IMR-90 (cell line): ENCODE measurements around the gene OPCML. TPM values are rescaled to one million over a fixed set of nuclear protein-coding genes. Genes with fewer than 3 reads are reported as not detected.

Source experiments
- ATAC-seq: fragments of 200-7000 bp; cut with Tn5 transposase; 2 replicates; pipeline ENCODE4 v1.9.1; 2020; ENCODE audit warnings: low read depth, mild to moderate bottlenecking, moderate library complexity
- BruUV-seq: library from RNA; stranded (reverse); fragments of 400-500 nt; replicated peaks from 2 replicates; lab custom pipeline; 2021; lab: Mats Ljungman, UMichigan
- CTCF ChIA-PET: fragments of 300-600 bp; formaldehyde crosslinking; extraction: SDS; loops from one replicate; lab custom pipeline; 2021; ENCODE audit warnings: antibody characterized with exemption; lab: Yijun Ruan, JAX
- POLR2A ChIA-PET: fragments of 300-600 bp; sonication (Branson Sonifier 250); formaldehyde crosslinking; loops from one replicate; lab custom pipeline; 2022; ENCODE audit warnings: antibody characterized with exemption; ENCODE audit not compliant: unreplicated experiment; lab: Charles Lee
- DNase-seq: peaks from one replicate; pipeline ENCODE4 v3.0.0; 2013
- H2AFZ ChIP-seq: replicated peaks from 2 replicates; pipeline ENCODE3; 2013; ENCODE audit warnings: low read length, mild to moderate bottlenecking; ENCODE audit not compliant: poor library complexity
- H2AK5ac ChIP-seq: 2 replicates; pipeline ENCODE4 v1.6.1; 2013; ENCODE audit warnings: low read depth, low read length, inconsistent platforms
- H2AK9ac ChIP-seq: replicated peaks from 2 replicates; pipeline ENCODE3; 2013; ENCODE audit warnings: mild to moderate bottlenecking, low read depth, low read length, moderate library complexity; ENCODE audit not compliant: poor library complexity
- H2BK120ac ChIP-seq: 2 replicates; pipeline ENCODE4 v1.6.1; 2013; ENCODE audit warnings: low read depth, low read length, inconsistent platforms
- H2BK15ac ChIP-seq: 3 replicates; pipeline ENCODE4 v1.6.1; 2013; ENCODE audit warnings: low read depth, low read length, inconsistent platforms
- H2BK20ac ChIP-seq: 2 replicates; pipeline ENCODE4 v1.6.1; 2013; ENCODE audit warnings: low read depth, mild to moderate bottlenecking, inconsistent platforms, low read length, moderate library complexity
- H2BK5ac ChIP-seq: 2 replicates; pipeline ENCODE4 v1.6.1; 2013; ENCODE audit warnings: mild to moderate bottlenecking, low read depth, low read length, inconsistent platforms; ENCODE audit not compliant: poor library complexity, severe bottlenecking
- H3K14ac ChIP-seq: replicated peaks from 2 replicates; pipeline ENCODE4 v1.6.1; 2013; ENCODE audit warnings: low read depth, low read length, inconsistent platforms
- H3K18ac ChIP-seq: 2 replicates; pipeline ENCODE4 v1.6.1; 2013; ENCODE audit warnings: low read depth, low read length, control low read depth
- H3K23ac ChIP-seq: 2 replicates; pipeline ENCODE4 v1.6.1; 2013; ENCODE audit warnings: low read depth, low read length, inconsistent platforms
- H3K27ac ChIP-seq: 2 replicates; pipeline ENCODE4 v1.5.1; 2013; ENCODE audit warnings: mild to moderate bottlenecking, control low read depth, low read length; ENCODE audit not compliant: insufficient read depth
- H3K27me3 ChIP-seq: 2 replicates; pipeline ENCODE4 v1.6.1; 2013; ENCODE audit warnings: low read length; ENCODE audit not compliant: control insufficient read depth, insufficient read depth
- H3K36me3 ChIP-seq: 2 replicates; pipeline ENCODE4 v1.6.1; 2013; ENCODE audit warnings: low read length, mixed read lengths; ENCODE audit not compliant: control insufficient read depth, insufficient read depth
- H3K4ac ChIP-seq: 2 replicates; pipeline ENCODE4 v1.6.1; 2013; ENCODE audit warnings: low read depth, low read length, inconsistent platforms
- H3K4me1 ChIP-seq: 2 replicates; pipeline ENCODE4 v1.6.1; 2013; ENCODE audit warnings: low read length, mixed read lengths; ENCODE audit not compliant: control insufficient read depth, insufficient read depth
- H3K4me2 ChIP-seq: 2 replicates; pipeline ENCODE4 v1.6.1; 2013; ENCODE audit warnings: low read depth, mild to moderate bottlenecking, control low read depth, low read length, moderate library complexity
- H3K4me3 ChIP-seq: 2 replicates; pipeline ENCODE4 v1.5.1; 2013; ENCODE audit warnings: low read depth, mild to moderate bottlenecking, control low read depth, low read length, moderate library complexity; ENCODE audit not compliant: insufficient read depth
- H3K56ac ChIP-seq: 2 replicates; pipeline ENCODE4 v1.6.1; 2013; ENCODE audit warnings: low read length, inconsistent platforms; ENCODE audit not compliant: insufficient read depth; ENCODE audit errors: extremely low read depth
- H3K79me1 ChIP-seq, 2 experiments: 2 replicates each; pipeline ENCODE4 v1.6.1; 2013; ENCODE audit warnings: low read length in 2 of 2, inconsistent platforms in 1 of 2, low read depth in 1 of 2
- H3K9ac ChIP-seq: 2 replicates; pipeline ENCODE4 v1.6.1; 2013; ENCODE audit warnings: low read depth, low read length, control low read depth
- H3K9me1 ChIP-seq: 2 replicates; pipeline ENCODE4 v1.6.1; 2013; ENCODE audit warnings: low read length, inconsistent platforms; ENCODE audit not compliant: insufficient read depth
- H3K9me3 ChIP-seq: 2 replicates; pipeline ENCODE4 v1.6.1; 2013; ENCODE audit warnings: low read length; ENCODE audit not compliant: control insufficient read depth, insufficient read depth
- H4K20me1 ChIP-seq: 2 replicates; pipeline ENCODE4 v1.6.1; 2013; ENCODE audit warnings: low read length, inconsistent platforms; ENCODE audit not compliant: insufficient read depth
- H4K5ac ChIP-seq: 2 replicates; pipeline ENCODE4 v1.6.1; 2013; ENCODE audit warnings: mild to moderate bottlenecking, low read depth, low read length, control low read depth
- H4K8ac ChIP-seq, 2 experiments: 2 replicates each; pipeline ENCODE4 v1.6.1; 2013; ENCODE audit warnings: low read depth in 2 of 2, low read length in 2 of 2, control low read depth in 1 of 2, inconsistent platforms in 1 of 2
- H4K91ac ChIP-seq: 2 replicates; pipeline ENCODE4 v1.6.1; 2013; ENCODE audit warnings: low read depth, low read length, inconsistent platforms; ENCODE audit not compliant: insufficient read depth
- BHLHE40 ChIP-seq: fragments of 150-350 bp; IDR thresholded peaks from 2 replicates; pipeline ENCODE4 v1.6.1; 2016; ENCODE audit warnings: mild to moderate bottlenecking, low read depth, low read length
- CEBPB ChIP-seq: IDR thresholded peaks from 2 replicates; pipeline ENCODE4 v1.6.1; 2012; ENCODE audit warnings: low read depth, low read length, improper control_type of control experiment
- MAFK ChIP-seq: IDR thresholded peaks from 2 replicates; pipeline ENCODE4 v1.6.1; 2012; ENCODE audit warnings: low read depth, low read length, improper control_type of control experiment
- MAZ ChIP-seq: IDR thresholded peaks from 2 replicates; pipeline ENCODE4 v1.6.1; 2012; ENCODE audit warnings: low read depth, mild to moderate bottlenecking, low read length, improper control_type of control experiment, moderate library complexity, borderline replicate concordance
- MXI1 ChIP-seq: IDR thresholded peaks from 2 replicates; pipeline ENCODE4 v1.6.1; 2012; ENCODE audit warnings: low read depth, mild to moderate bottlenecking, low read length, moderate library complexity, borderline replicate concordance
- POLR2A ChIP-seq: IDR thresholded peaks from 2 replicates; pipeline ENCODE4 v1.6.1; 2012; ENCODE audit warnings: mild to moderate bottlenecking, low read depth, low read length
- RFX5 ChIP-seq: IDR thresholded peaks from 2 replicates; pipeline ENCODE4 v1.8.0; 2012; ENCODE audit warnings: low read depth, mild to moderate bottlenecking, low read length, moderate library complexity
- USF2 ChIP-seq: fragments of 150-350 bp; IDR thresholded peaks from 2 replicates; pipeline ENCODE4 v1.6.1; 2017; ENCODE audit warnings: mild to moderate bottlenecking, antibody characterized with exemption, low read length, low read depth
- whole genome bisulfite sequencing, 2 experiments: methylation state at CpG; one replicate each; pipeline versions ENCODE4 v1.1.5 to v1.1.7; 2013; ENCODE audit warnings: missing lambda C conversion rate in 2 of 2; ENCODE audit not compliant: insufficient read length in 1 of 2; ENCODE audit errors: extremely low coverage in 2 of 2; 5-methylcytosine and 5-hydroxymethylcytosine counted together
- dilution Hi-C: fragments of 300-500 bp; cut with HindIII; formaldehyde crosslinking; loops from one replicate; pipeline ENCODE4 v1.14.3; 2018; ENCODE audit warnings: low sequenced_read_pairs; ENCODE audit not compliant: unreplicated experiment
- in situ Hi-C: fragments of 300-500 bp; cut with MboI; formaldehyde crosslinking; loops from 3 replicates; pipeline ENCODE4 v1.14.3; 2019; ENCODE audit warnings: low sequenced_read_pairs, inconsistent platforms, mixed read lengths
- intact Hi-C: fragments of 100-400 bp; cut with micrococcal nuclease; formaldehyde crosslinking; loops from 2 replicates; pipeline ENCODE4 v1.10.0; 2022
- polyA plus RNA-seq, 3 experiments: library from polyadenylated mRNA; depleted of rRNA; stranded (reverse); fragments of >200 nt; gene quantifications; 2 replicates each; pipeline ENCODE4 v1.2.3, GENCODE V29; 2012; ENCODE audit warnings: low replicate concordance in 1 of 3
- total RNA-seq: library from RNA; depleted of rRNA; stranded (reverse); fragments of >200 nt; gene quantifications from 2 replicates; pipeline ENCODE4 v1.2.3, GENCODE V29; 2012

The OPCML gene
- total and polyA plus RNA-seq, 2 of the 4 experiments (the other 2 are of a cell fraction): under 0.01 to 2.6 TPM

- WGBS, 2 experiments: no CpG with 5 or more reads among the region's 6 CpGs
- H3K4me2 ChIP-seq: no peak overlapping the region
- in situ Hi-C loops: no loop called here
Observed at GRCh38 chr11:132809070-132809469, 723.2 kb downstream of the OPCML start.

More at GRCh38 chr11:132809070-132809469, 723.2 kb downstream of the OPCML start:
- no TSS peak for BruUV-seq
- Histone ChIP-seq H4K20me1 (no peaks in the 10 kb centered on the region), H3K18ac (no peak overlapping the region), H2AK9ac (no peak overlapping the region), H3K4me1 (no peaks in the 10 kb centered on the region), H3K14ac (no peak overlapping the region), H2BK5ac (no peak overlapping the region), H4K91ac (no peak overlapping the region), H3K9me3 (no peaks in the 10 kb centered on the region), H2AFZ (no peak overlapping the region), H4K5ac (no peak overlapping the region), H2AK5ac (no peak overlapping the region), H2BK20ac (no peak overlapping the region), H3K36me3 (no peaks in the 10 kb centered on the region), H3K9ac (no peak overlapping the region), H3K4ac (no peak overlapping the region), H3K56ac (no peak overlapping the region), H3K27me3 (peaks cover 3% of the 10 kb centered on the region; the same call in 1 of the 2 replicates), H3K23ac (no peak overlapping the region), H3K27ac (no peak overlapping the region), H3K9me1 (no peaks in the 10 kb centered on the region), H2BK15ac (no peak overlapping the region), H4K8ac (no peak overlapping the region), H3K79me1 (no peaks in the 10 kb centered on the region), H2BK120ac (no peak overlapping the region), H3K4me3 (no peak overlapping the region)
- ChIA-PET CTCF (no interaction called here), POLR2A (no interaction called here)
- no peak for DNase-seq
- dilution Hi-C loops: no loop called here
- intact Hi-C loops: no loop called here
- TF ChIP-seq USF2 (no peak), MAZ (no peak), CEBPB (no peak), POLR2A (no peak), MAFK (no peak), RFX5 (no peak), MXI1 (no peak), BHLHE40 (no peak)
- ATAC-seq: no peak
